Left kidney (tissue), 2 donors: ENCODE measurements around the gene KIF1B. TPM values are rescaled to one million over a fixed set of nuclear protein-coding genes. Genes with fewer than 3 reads are reported as not detected.
A peak's percentile ranks its signal among the peaks of the same experiment; 100 is the strongest.

Source experiments
- DNase-seq: peaks from one replicate; pipeline ENCODE4 v3.0.0-alpha.2; 2013
- polyA plus RNA-seq: library from polyadenylated mRNA; unstranded; fragments of 120-200 nt; gene quantifications from one replicate; pipeline ENCODE4 v1.2.1, GENCODE V29; 2013; ENCODE audit not compliant: insufficient read length

The KIF1B gene
- polyA plus RNA-seq, 1 donor: 55.5 TPM

- peak; percentile 21 for DNase-seq
Observed at GRCh38 chr1:10280439-10281350, 70.3 kb downstream of the KIF1B start.

- no peak for DNase-seq
Observed at GRCh38 chr1:10283318-10283984, 73.1 kb downstream of the KIF1B start.

GRCh38 chr1:10286244-10286643, 75.9 kb downstream of the KIF1B start:
- no peak for DNase-seq

- no peak for DNase-seq
Observed at GRCh38 chr1:10287023-10287645, 76.8 kb downstream of the KIF1B start.

GRCh38 chr1:10288029-10288615, 77.8 kb downstream of the KIF1B start:
- DNase-seq: no peak

GRCh38 chr1:10291705-10292104, 81.3 kb downstream of the KIF1B start:
- DNase-seq: no peak

- DNase-seq: no peak
Observed at GRCh38 chr1:10292188-10292587, 81.8 kb downstream of the KIF1B start.

GRCh38 chr1:10295481-10296085, 85.2 kb downstream of the KIF1B start:
- DNase-seq: no peak

GRCh38 chr1:10299151-10299550, 88.8 kb downstream of the KIF1B start:
- no peak for DNase-seq

GRCh38 chr1:10302416-10302815, 92.0 kb downstream of the KIF1B start:
- no peak for DNase-seq

GRCh38 chr1:10304295-10304694, 93.9 kb downstream of the KIF1B start:
- no peak for DNase-seq

GRCh38 chr1:10306435-10306834, 96.1 kb downstream of the KIF1B start:
- DNase-seq: no peak

GRCh38 chr1:10308001-10308400, 97.6 kb downstream of the KIF1B start:
- DNase-seq: no peak

GRCh38 chr1:10309243-10310011, 99.1 kb downstream of the KIF1B start:
- DNase-seq: no peak

GRCh38 chr1:10316752-10317151, 106.4 kb downstream of the KIF1B start:
- DNase-seq: no peak

- DNase-seq: no peak
Observed at GRCh38 chr1:10319750-10320149, 109.4 kb downstream of the KIF1B start.

- DNase-seq: no peak
Observed at GRCh38 chr1:10320336-10320735, 110.0 kb downstream of the KIF1B start.

GRCh38 chr1:10322821-10323220, 112.5 kb downstream of the KIF1B start:
- no peak for DNase-seq

GRCh38 chr1:10324627-10325026, 114.3 kb downstream of the KIF1B start:
- DNase-seq: no peak

- DNase-seq: no peak
Observed at GRCh38 chr1:10325521-10325920, 115.2 kb downstream of the KIF1B start.

- no peak for DNase-seq
Observed at GRCh38 chr1:10326251-10326650, 115.9 kb downstream of the KIF1B start.
